Measurements from ENCODE around the gene MAFB. TPM values are rescaled to one million over a fixed set of nuclear protein-coding genes. Genes with fewer than 3 reads are reported as not detected.
A peak's percentile ranks its signal among the peaks of the same experiment; 100 is the strongest.

Gene MAFB
- total RNA-seq, 3 donors from 2014 or later, result 3.8 to 17.9 (median 17.7) TPM

GRCh38 chr20:40641809-40642208 lies 47.2 kb downstream of the MAFB start:
- no peaks in the 10 kb centered on the region for H3K4me1 ChIP-seq (ENCODE audit: low read depth)

GRCh38 chr20:40641202-40641601 lies 47.8 kb downstream of the MAFB start:
- intact Hi-C loops (cut with DNase I, micrococcal nuclease), result no loop called here
- TF ChIP-seq, protein P1, sequence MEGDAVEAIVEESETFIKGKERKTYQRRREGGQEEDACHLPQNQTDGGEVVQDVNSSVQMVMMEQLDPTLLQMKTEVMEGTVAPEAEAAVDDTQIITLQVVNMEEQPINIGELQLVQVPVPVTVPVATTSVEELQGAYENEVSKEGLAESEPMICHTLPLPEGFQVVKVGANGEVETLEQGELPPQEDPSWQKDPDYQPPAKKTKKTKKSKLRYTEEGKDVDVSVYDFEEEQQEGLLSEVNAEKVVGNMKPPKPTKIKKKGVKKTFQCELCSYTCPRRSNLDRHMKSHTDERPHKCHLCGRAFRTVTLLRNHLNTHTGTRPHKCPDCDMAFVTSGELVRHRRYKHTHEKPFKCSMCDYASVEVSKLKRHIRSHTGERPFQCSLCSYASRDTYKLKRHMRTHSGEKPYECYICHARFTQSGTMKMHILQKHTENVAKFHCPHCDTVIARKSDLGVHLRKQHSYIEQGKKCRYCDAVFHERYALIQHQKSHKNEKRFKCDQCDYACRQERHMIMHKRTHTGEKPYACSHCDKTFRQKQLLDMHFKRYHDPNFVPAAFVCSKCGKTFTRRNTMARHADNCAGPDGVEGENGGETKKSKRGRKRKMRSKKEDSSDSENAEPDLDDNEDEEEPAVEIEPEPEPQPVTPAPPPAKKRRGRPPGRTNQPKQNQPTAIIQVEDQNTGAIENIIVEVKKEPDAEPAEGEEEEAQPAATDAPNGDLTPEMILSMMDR (IDR thresholded peaks at IDR 0.05), result no peak
- DNase-seq (no peak), ATAC-seq (peak; percentile 22)
- Histone ChIP-seq H3K36me3 (ENCODE audit: low read depth) (no peaks in the 10 kb centered on the region), H3K9me3 (no peaks in the 10 kb centered on the region), H3K4me1 (ENCODE audit: low read depth) (no peaks in the 10 kb centered on the region), H3K4me3 (no peak overlapping the region)

More at GRCh38 chr20:40641809-40642208, 47.2 kb downstream of the MAFB start:
- intact Hi-C loops (cut with DNase I, micrococcal nuclease), result no loop called here
- DNase-seq (no peak), ATAC-seq (no peak)
- Histone ChIP-seq H3K36me3 (ENCODE audit: low read depth) (no peaks in the 10 kb centered on the region), H3K9me3 (no peaks in the 10 kb centered on the region), H3K4me3 (no peak overlapping the region)
- TF ChIP-seq, protein P1 (IDR thresholded peaks at IDR 0.05), result no peak

GRCh38 chr20:40640667-40641066 lies 48.4 kb downstream of the MAFB start:
- no peak for DNase-seq
- TF ChIP-seq, protein P1 (IDR thresholded peaks at IDR 0.05), result no peak
- intact Hi-C loops (cut with DNase I, micrococcal nuclease), result no loop called here
- H3K4me1 ChIP-seq (ENCODE audit: low read depth), result no peaks in the 10 kb centered on the region
- H3K4me3 ChIP-seq, result no peak overlapping the region
- H3K36me3 ChIP-seq (ENCODE audit: low read depth), result no peaks in the 10 kb centered on the region
- H3K9me3 ChIP-seq, result no peaks in the 10 kb centered on the region
- no peak for ATAC-seq

- DNase-seq (no peak), ATAC-seq (no peak)
- Histone ChIP-seq H3K4me1 (ENCODE audit: low read depth) (no peaks in the 10 kb centered on the region), H3K9me3 (no peaks in the 10 kb centered on the region), H3K36me3 (ENCODE audit: low read depth) (no peaks in the 10 kb centered on the region), H3K4me3 (no peak overlapping the region)
- intact Hi-C loops (cut with DNase I, micrococcal nuclease), result no loop called here
- TF ChIP-seq, protein P1 (IDR thresholded peaks at IDR 0.05), result no peak
These were observed 49.2 kb downstream of the MAFB start for GRCh38 chr20:40639676-40640355.

DNA sequence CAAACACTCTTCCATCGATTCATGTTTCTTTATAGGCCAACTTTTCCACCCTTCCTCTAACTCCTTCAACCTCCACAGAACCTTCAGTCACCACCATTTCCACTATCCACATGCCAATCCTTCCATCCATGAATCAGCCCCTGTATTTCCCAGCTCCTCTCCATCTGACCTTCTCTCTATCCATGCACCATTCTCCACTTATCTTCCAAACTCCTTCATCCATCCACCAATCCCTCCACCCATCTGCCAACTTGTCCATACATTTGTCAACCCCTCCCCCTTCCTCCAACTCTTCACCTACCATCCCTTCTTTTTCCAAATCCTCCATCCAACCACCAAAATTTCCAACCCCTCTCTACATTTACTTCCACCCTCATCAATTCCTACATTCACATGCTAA lies 49.9 kb downstream of the MAFB start:
- ATAC-seq, result no peak

More for the DNA sequence above, 49.9 kb downstream of the MAFB start:
- no peak for DNase-seq
- intact Hi-C loops (cut with DNase I, micrococcal nuclease), result no loop called here
- TF ChIP-seq, protein P1 (IDR thresholded peaks at IDR 0.05), result no peak
- no peaks in the 10 kb centered on the region for H3K36me3 ChIP-seq (ENCODE audit: low read depth)
- H3K9me3 ChIP-seq, result no peaks in the 10 kb centered on the region
- H3K4me3 ChIP-seq, result no peak overlapping the region
- H3K4me1 ChIP-seq (ENCODE audit: low read depth), result no peaks in the 10 kb centered on the region

All from mucosa of descending colon (tissue), 3 donors.